ENCODE data around the gene COPZ1.

COPZ1 gene

GRCh38 chr12:54360717-54361456, 36.0 kb downstream of the COPZ1 start:
- Histone ChIP-seq H4K20me1 (ENCODE audit: insufficient read depth, low read length, poor library complexity, severe bottlenecking) (no peaks in the 10 kb centered on the region), H3F3A (ENCODE audit: low read depth) (0 out of 2 replicates have a peak, but pooled peaks cover 2% of the 10 kb centered on the region), H3K9me2 (replicated peaks; ENCODE audit: low read depth, low read length) (no peaks in the 10 kb centered on the region), H3K9me3 (ENCODE audit: insufficient read depth, low read depth, low read length) (no peaks in the 10 kb centered on the region), H3K36me3 (ENCODE audit: insufficient read depth, low read length) (no peaks in the 10 kb centered on the region), H3K4me3 (ENCODE audit: low read length, poor library complexity, severe bottlenecking) (no peak overlapping the region), H2AFZ (ENCODE audit: low read length) (no peak overlapping the region), H3K4me2 (ENCODE audit: low read depth, low read length, poor library complexity, severe bottlenecking) (peak overlapping the region; percentile 92), H3K79me2 (ENCODE audit: insufficient read depth, low read length) (peaks cover 9% of the 10 kb centered on the region; the same call in 1 of the 2 replicates), H3K9ac (ENCODE audit: low read depth, low read length, poor library complexity, severe bottlenecking) (peak overlapping the region; percentile 75), H3K27me3 (ENCODE audit: insufficient read depth, low read length, poor library complexity, severe bottlenecking) (no peaks in the 10 kb centered on the region), H3K4me1 (ENCODE audit: insufficient read depth, low read length, poor library complexity, severe bottlenecking) (peaks cover 38% of the 10 kb centered on the region)
- TF ChIP-seq EZH2phosphoT487 (IDR thresholded peaks at IDR 0.05; ENCODE audit: borderline replicate concordance) = no peak
- peak; percentile 98 for TF ChIP-seq CTCF (conservative IDR thresholded peaks at IDR 0.05; ENCODE audit: low read length)

- Histone ChIP-seq H3K36me3 (ENCODE audit: insufficient read depth, low read length) (no peaks in the 10 kb centered on the region), H2AFZ (ENCODE audit: low read length) (no peak overlapping the region), H3K27me3 (ENCODE audit: insufficient read depth, low read length, poor library complexity, severe bottlenecking) (no peaks in the 10 kb centered on the region), H3K4me2 (ENCODE audit: low read depth, low read length, poor library complexity, severe bottlenecking) (no peak overlapping the region), H3K9me3 (ENCODE audit: insufficient read depth, low read depth, low read length) (no peaks in the 10 kb centered on the region), H3K9ac (ENCODE audit: low read depth, low read length, poor library complexity, severe bottlenecking) (no peak overlapping the region), H3K79me2 (ENCODE audit: insufficient read depth, low read length) (no peaks in the 10 kb centered on the region), H3F3A (ENCODE audit: low read depth) (0 out of 2 replicates have a peak, but pooled peaks cover 2% of the 10 kb centered on the region), H3K4me3 (ENCODE audit: low read length, poor library complexity, severe bottlenecking) (no peak overlapping the region), H3K9me2 (replicated peaks; ENCODE audit: low read depth, low read length) (no peaks in the 10 kb centered on the region), H4K20me1 (ENCODE audit: insufficient read depth, low read length, poor library complexity, severe bottlenecking) (no peaks in the 10 kb centered on the region), H3K4me1 (ENCODE audit: insufficient read depth, low read length, poor library complexity, severe bottlenecking) (peaks cover 21% of the 10 kb centered on the region)
- TF ChIP-seq CTCF (conservative IDR thresholded peaks at IDR 0.05; ENCODE audit: low read length) (no peak), EZH2phosphoT487 (IDR thresholded peaks at IDR 0.05; ENCODE audit: borderline replicate concordance) (no peak)
Measured at GRCh38 chr12:54363047-54363446, 38.1 kb downstream of the COPZ1 start.

- H3F3A ChIP-seq (ENCODE audit: low read depth) = 0 out of 2 replicates have a peak, but pooled peaks cover 2% of the 10 kb centered on the region
- no peak overlapping the region for H2AFZ ChIP-seq (ENCODE audit: low read length)
- no peak overlapping the region for H3K4me3 ChIP-seq (ENCODE audit: low read length, poor library complexity, severe bottlenecking)
- no peaks in the 10 kb centered on the region for H3K36me3 ChIP-seq (ENCODE audit: insufficient read depth, low read length)
- H3K4me2 ChIP-seq (ENCODE audit: low read depth, low read length, poor library complexity, severe bottlenecking) = no peak overlapping the region
- no peaks in the 10 kb centered on the region for H4K20me1 ChIP-seq (ENCODE audit: insufficient read depth, low read length, poor library complexity, severe bottlenecking)
- H3K4me1 ChIP-seq (ENCODE audit: insufficient read depth, low read length, poor library complexity, severe bottlenecking) = peaks cover 22% of the 10 kb centered on the region
- no peaks in the 10 kb centered on the region for H3K9me2 ChIP-seq (replicated peaks; ENCODE audit: low read depth, low read length)
- no peak overlapping the region for H3K9ac ChIP-seq (ENCODE audit: low read depth, low read length, poor library complexity, severe bottlenecking)
- no peaks in the 10 kb centered on the region for H3K79me2 ChIP-seq (ENCODE audit: insufficient read depth, low read length)
- no peaks in the 10 kb centered on the region for H3K27me3 ChIP-seq (ENCODE audit: insufficient read depth, low read length, poor library complexity, severe bottlenecking)
- no peaks in the 10 kb centered on the region for H3K9me3 ChIP-seq (ENCODE audit: insufficient read depth, low read depth, low read length)
- TF ChIP-seq EZH2phosphoT487 (IDR thresholded peaks at IDR 0.05; ENCODE audit: borderline replicate concordance) (no peak), CTCF (conservative IDR thresholded peaks at IDR 0.05; ENCODE audit: low read length) (no peak)
Measured at GRCh38 chr12:54363618-54364017, 38.7 kb downstream of the COPZ1 start.

Data from Loucy (cell line).